Keratinocyte (primary cell): ENCODE results near the gene ETFA. TPM values are rescaled to one million over a fixed set of nuclear protein-coding genes. Genes with fewer than 3 reads are reported as not detected.

Experiments
- DNase-seq: peaks from one replicate; pipeline ENCODE4 v3.0.0-alpha.2; 2011; ENCODE audit warnings: low read depth, missing footprints, low spot score
- FAIRE-seq: peaks from 2 replicates; lab custom pipeline; 2011; peaks lifted over from hg19 to GRCh38; lab: Jason Lieb, UNC
- H2AFZ ChIP-seq: 2 replicates; pipeline ENCODE4 v1.6.0; 2012; ENCODE audit warnings: low read length, control low read depth, inconsistent platforms; ENCODE audit not compliant: control insufficient read depth
- H3K27ac ChIP-seq: 2 replicates; pipeline ENCODE4 v1.5.1; 2011; ENCODE audit warnings: low read length; ENCODE audit not compliant: control insufficient read depth, insufficient read depth
- H3K27me3 ChIP-seq: 3 replicates; pipeline ENCODE4 v1.6.0; 2011; ENCODE audit warnings: low read length; ENCODE audit not compliant: control insufficient read depth, insufficient read depth; ENCODE audit errors: extremely low read depth
- H3K36me3 ChIP-seq, 2 experiments: 2 replicates in 1 of 2; 3 replicates in 1 of 2; pipeline ENCODE4 v1.5.1; 2011; ENCODE audit warnings: low read length in 2 of 2, mild to moderate bottlenecking in 1 of 2; ENCODE audit not compliant: control insufficient read depth in 2 of 2, insufficient read depth in 2 of 2; ENCODE audit errors: extremely low read depth in 1 of 2
- H3K4me1 ChIP-seq: 3 replicates; pipeline ENCODE4 v1.5.1; 2011; ENCODE audit warnings: low read length; ENCODE audit not compliant: control insufficient read depth, insufficient read depth; ENCODE audit errors: extremely low read depth
- H3K4me2 ChIP-seq: 3 replicates; pipeline ENCODE4 v1.6.0; 2011; ENCODE audit warnings: low read depth, low read length; ENCODE audit not compliant: control insufficient read depth, insufficient read depth; ENCODE audit errors: extremely low read depth
- H3K4me3 ChIP-seq, 3 experiments: fragments of 200-600 bp in 1 of 3; sonication (generic) in 1 of 3; 2 replicates in 2 of 3; 3 replicates in 1 of 3; pipeline ENCODE4 v1.5.1; 2011 to 2016; ENCODE audit warnings: low read length in 3 of 3, mild to moderate bottlenecking in 3 of 3, control low read depth in 2 of 3, inconsistent platforms in 1 of 3, low read depth in 1 of 3, mixed read lengths in 1 of 3, mixed run types in 1 of 3, moderate library complexity in 1 of 3; ENCODE audit not compliant: control insufficient read depth in 2 of 3, insufficient read depth in 2 of 3; ENCODE audit errors: extremely low read depth in 1 of 3
- H3K79me2 ChIP-seq: 2 replicates; pipeline ENCODE4 v1.6.0; 2012; ENCODE audit warnings: low read length; ENCODE audit not compliant: control insufficient read depth, insufficient read depth
- H3K9ac ChIP-seq: 3 replicates; pipeline ENCODE4 v1.6.0; 2011; ENCODE audit warnings: low read length; ENCODE audit not compliant: control insufficient read depth, insufficient read depth; ENCODE audit errors: extremely low read depth
- H3K9me1 ChIP-seq: 3 replicates; pipeline ENCODE4 v1.6.0; 2011; ENCODE audit warnings: low read length; ENCODE audit not compliant: control insufficient read depth, insufficient read depth; ENCODE audit errors: extremely low read depth
- H3K9me3 ChIP-seq: 2 replicates; pipeline ENCODE4 v1.5.1; 2012; ENCODE audit warnings: low read depth, low read length; ENCODE audit not compliant: control insufficient read depth
- H4K20me1 ChIP-seq: 3 replicates; pipeline ENCODE4 v1.6.0; 2011; ENCODE audit warnings: low read length; ENCODE audit not compliant: control insufficient read depth, insufficient read depth; ENCODE audit errors: extremely low read depth
- CTCF ChIP-seq, 3 experiments: IDR thresholded peaks in 1 of 3; conservative IDR thresholded peaks in 1 of 3; optimal IDR thresholded peaks in 1 of 3; 2 replicates in 2 of 3; 3 replicates in 1 of 3; pipeline versions ENCODE3 to v1.5.1; 2011; ENCODE audit warnings: low read length in 3 of 3, mild to moderate bottlenecking in 3 of 3, moderate library complexity in 2 of 3, control low read depth in 1 of 3, inconsistent platforms in 1 of 3; ENCODE audit not compliant: insufficient read depth in 2 of 3; ENCODE audit errors: extremely low read depth in 1 of 3
- EZH2 ChIP-seq: IDR thresholded peaks from one replicate; pipeline ENCODE4 v1.6.1; 2012; ENCODE audit warnings: inconsistent platforms, mild to moderate bottlenecking, low read length, moderate library complexity
- dilution Hi-C: fragments of 300-500 bp; cut with MboI; formaldehyde crosslinking; loops from one replicate; pipeline ENCODE4 v1.7.0; 2020; ENCODE audit warnings: low sequenced_read_pairs; ENCODE audit not compliant: extremely low pct_ligation_motif_present
- polyA plus RNA-seq, 5 experiments: library from polyadenylated mRNA; depleted of rRNA in 3 of 5; stranded (reverse) in 3 of 5; stranded (forward) in 1 of 5; unstranded in 1 of 5; fragments of >200 nt; gene quantifications; 1 replicate in 1 of 5; 2 replicates in 3 of 5; 3 replicates in 1 of 5; pipeline versions ENCODE4 v1.2.1 to v1.2.3, GENCODE V29; 2011 to 2012; ENCODE audit warnings: missing spikeins in 2 of 5, low read depth in 1 of 5, low replicate concordance in 1 of 5

Gene ETFA
- polyA plus RNA-seq, 1 donor (not counting 4 experiments of a cell fraction or from before 2014, with no cell fraction given): 230 TPM

- H3K9ac ChIP-seq: no peak overlapping the region
- DNase-seq (no peak), FAIRE-seq (no peak)
- H2AFZ ChIP-seq: no peak overlapping the region
- H3K27ac ChIP-seq: no peak overlapping the region
- no peaks in the 10 kb centered on the region for H3K27me3 ChIP-seq
- H3K79me2 ChIP-seq: no peaks in the 10 kb centered on the region
- TF ChIP-seq CTCF (optimal IDR thresholded peaks at IDR 0.05 in 1 of 3, IDR thresholded peaks at IDR 0.05 in 1 of 3, conservative IDR thresholded peaks at IDR 0.05 in 1 of 3; ENCODE audit: extremely low read depth in 1 of 3, insufficient read depth in 2 of 3, low read length in 3 of 3): no peak
- no peak for TF ChIP-seq EZH2
- no peaks in the 10 kb centered on the region for H3K9me1 ChIP-seq
- dilution Hi-C loops: no loop called here
- H4K20me1 ChIP-seq: no peaks in the 10 kb centered on the region
- no peaks in the 10 kb centered on the region for H3K36me3 ChIP-seq
- H3K4me3 ChIP-seq: no peak overlapping the region
- peaks cover 2% of the 10 kb centered on the region for H3K9me3 ChIP-seq
- no peak overlapping the region for H3K4me2 ChIP-seq
- peaks cover 14% of the 10 kb centered on the region for H3K4me1 ChIP-seq
Observed at GRCh38 chr15:76180321-76180720, 130.9 kb downstream of the ETFA start.

GRCh38 chr15:76179023-76179422 is 132.2 kb downstream of the ETFA start:
- Histone ChIP-seq H3K9me1 (no peaks in the 10 kb centered on the region), H3K4me3 (no peak overlapping the region), H3K79me2 (no peaks in the 10 kb centered on the region), H2AFZ (no peak overlapping the region), H3K9ac (no peak overlapping the region), H3K36me3 (no peaks in the 10 kb centered on the region), H3K27ac (no peak overlapping the region), H3K9me3 (peaks cover 2% of the 10 kb centered on the region), H3K27me3 (no peaks in the 10 kb centered on the region), H3K4me1 (peaks cover 14% of the 10 kb centered on the region), H3K4me2 (no peak overlapping the region), H4K20me1 (no peaks in the 10 kb centered on the region)
- TF ChIP-seq EZH2: no peak
- TF ChIP-seq CTCF (optimal IDR thresholded peaks at IDR 0.05 in 1 of 3, IDR thresholded peaks at IDR 0.05 in 1 of 3, conservative IDR thresholded peaks at IDR 0.05 in 1 of 3; ENCODE audit: extremely low read depth in 1 of 3, insufficient read depth in 2 of 3, low read length in 3 of 3): no peak
- FAIRE-seq (no peak), DNase-seq (no peak)
- dilution Hi-C loops: no loop called here
